ENCODE measurements around the gene RRP1. TPM values are rescaled to one million over a fixed set of nuclear protein-coding genes. Genes with fewer than 3 reads are reported as not detected.

The RRP1 gene
- total RNA-seq, 4 donors from 2014 or later, result 11.0 to 20.1 (median 18.7) TPM

- no peaks in the 10 kb centered on the region for H3K27me3 ChIP-seq
- TF ChIP-seq POLR2A (IDR thresholded peaks at IDR 0.05) (no peak), CTCF (IDR thresholded peaks at IDR 0.05) (no peak)
- no peaks in the 10 kb centered on the region for H3K4me1 ChIP-seq
- WGBS, 2 donors, result 80 to 87% methylated on average over 17 of the region's 17 CpGs
- H3K36me3 ChIP-seq, result no peaks in the 10 kb centered on the region
- H3K9me3 ChIP-seq, result no peaks in the 10 kb centered on the region
- intact Hi-C loops (cut with DNase I), result no loop called here
- no peak for DNase-seq
- no peak overlapping the region for H3K27ac ChIP-seq
- no peak overlapping the region for H3K4me3 ChIP-seq (replicated peaks in 1 of 3)
Observed at GRCh38 chr21:43783098-43783700, 6.2 kb upstream of the RRP1 start.

- WGBS, 2 donors, result 63 to 69% methylated on average over 3 of the region's 3 CpGs
Observed at GRCh38 chr21:43785134-43785533, 4.2 kb upstream of the RRP1 start.

DNA sequence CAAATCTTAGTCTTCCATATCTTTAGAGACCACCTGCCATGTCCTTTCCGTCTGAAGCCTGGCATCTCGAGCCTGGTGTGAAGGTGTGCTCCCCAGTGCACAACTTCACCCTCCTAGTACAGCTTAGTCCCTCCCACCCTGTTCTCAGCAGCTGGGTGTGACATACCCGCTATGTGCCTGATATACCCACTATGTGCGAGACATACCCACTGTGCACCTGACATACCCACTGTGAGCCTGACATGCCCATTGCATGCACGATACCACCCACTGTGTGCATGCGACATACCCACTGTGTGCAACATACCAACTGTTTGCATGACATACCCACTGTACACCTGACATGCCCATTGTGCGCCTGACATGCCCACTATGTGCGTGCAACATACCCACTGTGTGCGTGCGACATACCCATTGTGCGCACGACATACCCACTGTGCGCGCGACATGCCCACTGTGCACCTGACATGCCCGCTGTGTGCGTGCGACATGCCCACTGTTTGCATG lies 3.0 kb upstream of the RRP1 start:
- peaks cover 10 to 12% of the 10 kb centered on the region in 2 donors for H3K4me1 ChIP-seq
- no peak overlapping the region for H3K27ac ChIP-seq
- 86 to 89% methylated on average over 12 to 18 of the region's 18 CpGs for WGBS, 2 donors
- intact Hi-C loops (cut with DNase I), result loop anchor here (5.0 kb wide), 1 partner anchor 69 kb away; the partner anchor contains the start of gene PDXK
- no peak overlapping the region for H3K4me3 ChIP-seq (replicated peaks in 1 of 3)
- H3K9me3 ChIP-seq, result no peaks in the 10 kb centered on the region
- no peaks in the 10 kb centered on the region for H3K27me3 ChIP-seq
- no peak for DNase-seq
- H3K36me3 ChIP-seq, result no peaks in the 10 kb centered on the region
- TF ChIP-seq POLR2A (IDR thresholded peaks at IDR 0.05), result no peak
- no peak for TF ChIP-seq CTCF (IDR thresholded peaks at IDR 0.05)

More at GRCh38 chr21:43785134-43785533, 4.2 kb upstream of the RRP1 start:
- no peak for TF ChIP-seq POLR2A (IDR thresholded peaks at IDR 0.05)
- TF ChIP-seq CTCF (IDR thresholded peaks at IDR 0.05), result no peak
- intact Hi-C loops (cut with DNase I), result loop anchor here (5.0 kb wide), 1 partner anchor 68 kb away; the partner anchor contains the start of gene PDXK
- H3K4me3 ChIP-seq (replicated peaks in 1 of 3), result no peak overlapping the region
- no peaks in the 10 kb centered on the region for H3K9me3 ChIP-seq
- H3K36me3 ChIP-seq, result no peaks in the 10 kb centered on the region
- no peak overlapping the region for H3K27ac ChIP-seq
- H3K4me1 ChIP-seq, result peaks cover 4 to 7% of the 10 kb centered on the region in 2 donors
- H3K27me3 ChIP-seq, result no peaks in the 10 kb centered on the region
- DNase-seq, result no peak

- no peak for DNase-seq
- Histone ChIP-seq H3K36me3 (peaks cover 0 to 3% of the 10 kb centered on the region in 2 donors), H3K4me1 (peaks cover 10 to 12% of the 10 kb centered on the region in 2 donors), H3K27me3 (no peaks in the 10 kb centered on the region), H3K4me3 (replicated peaks in 1 of 3) (no peak overlapping the region), H3K9me3 (no peaks in the 10 kb centered on the region), H3K27ac (no peak overlapping the region)
- WGBS, 2 donors, result 90 to 94% methylated on average over 37 to 38 of the region's 38 CpGs
- intact Hi-C loops (cut with DNase I), result loop anchor here (5.0 kb wide), 1 partner anchor 70 kb away; the partner anchor contains the start of gene PDXK
- TF ChIP-seq POLR2A (IDR thresholded peaks at IDR 0.05) (no peak), CTCF (IDR thresholded peaks at IDR 0.05) (no peak)
Observed at GRCh38 chr21:43786807-43787440, 2.5 kb upstream of the RRP1 start.
